Stimulated activated CD4-positive, alpha-beta T cell treated with anti-CD3 and anti-CD28 coated beads, Interleukin-1b, Interleukin-23, amount 100 ng/mL, for 4 hours (primary cell): Measurements from ENCODE around the gene HIVEP2.

Source experiments
- DNase-seq, 2 donors: peaks; one replicate each; pipeline ENCODE4 v3.0.0-alpha.2; 2020; ENCODE audit warnings: low read depth in 2 of 2

Gene HIVEP2

GRCh38 chr6:142892254-142893021 lies 52.5 kb downstream of the HIVEP2 start:
- DNase-seq: no peak

- no peak for DNase-seq
Observed at GRCh38 chr6:142891454-142891853, 53.5 kb downstream of the HIVEP2 start.

- DNase-seq: no peak
Observed at GRCh38 chr6:142888456-142888855, 56.5 kb downstream of the HIVEP2 start.

GRCh38 chr6:142887517-142887916 lies 57.5 kb downstream of the HIVEP2 start:
- no peak for DNase-seq

- no peak for DNase-seq
Observed at GRCh38 chr6:142886431-142887170, 58.4 kb downstream of the HIVEP2 start.

- peak in 1 of 2 donors; percentile 50 for DNase-seq
Observed at GRCh38 chr6:142885182-142885867, 59.7 kb downstream of the HIVEP2 start.

GRCh38 chr6:142884214-142885035 lies 60.6 kb downstream of the HIVEP2 start:
- DNase-seq: no peak

- DNase-seq: no peak
Observed at GRCh38 chr6:142883011-142883410, 62.0 kb downstream of the HIVEP2 start.

- DNase-seq: no peak
Observed at GRCh38 chr6:142881761-142882160, 63.2 kb downstream of the HIVEP2 start.

- DNase-seq: no peak
Observed at GRCh38 chr6:142881290-142881689, 63.7 kb downstream of the HIVEP2 start.

GRCh38 chr6:142880201-142880600 lies 64.8 kb downstream of the HIVEP2 start:
- no peak for DNase-seq

GRCh38 chr6:142879527-142879926 lies 65.4 kb downstream of the HIVEP2 start:
- DNase-seq: no peak

- DNase-seq: no peak
Observed at GRCh38 chr6:142879076-142879475, 65.9 kb downstream of the HIVEP2 start.

- DNase-seq: no peak
Observed at GRCh38 chr6:142878407-142878806, 66.6 kb downstream of the HIVEP2 start.

GRCh38 chr6:142874676-142875075 lies 70.3 kb downstream of the HIVEP2 start:
- no peak for DNase-seq

GRCh38 chr6:142872376-142872775 lies 72.6 kb downstream of the HIVEP2 start:
- DNase-seq: no peak

- DNase-seq: peak in 1 of 2 donors; percentile 49
Observed at GRCh38 chr6:142871910-142872331, 73.1 kb downstream of the HIVEP2 start.

- no peak for DNase-seq
Observed at GRCh38 chr6:142870787-142871415, 74.1 kb downstream of the HIVEP2 start.

GRCh38 chr6:142868917-142869316 lies 76.1 kb downstream of the HIVEP2 start:
- DNase-seq: no peak

- no peak for DNase-seq
Observed at GRCh38 chr6:142867988-142868812, 76.8 kb downstream of the HIVEP2 start.
